Endothelial cell (in vitro differentiated cells): Measurements from ENCODE around the gene HNRNPF. TPM values are rescaled to one million over a fixed set of nuclear protein-coding genes. Genes with fewer than 3 reads are reported as not detected.

Source experiments
- DNase-seq: peaks from one replicate; pipeline ENCODE4 v3.0.0; 2021; ENCODE audit warnings: low spot score
- H3K27ac Mint-ChIP-seq: one replicate; pipeline ENCODE4 v1.8.0; 2021; ENCODE audit warnings: mixed read lengths, inconsistent platforms; ENCODE audit not compliant: unreplicated experiment
- H3K27me3 Mint-ChIP-seq: one replicate; pipeline ENCODE4 v1.8.0; 2021; ENCODE audit warnings: mild to moderate bottlenecking, moderate library complexity, mixed read lengths, inconsistent platforms; ENCODE audit not compliant: unreplicated experiment
- H3K36me3 Mint-ChIP-seq: one replicate; pipeline ENCODE4 v1.8.0; 2021; ENCODE audit warnings: mild to moderate bottlenecking, low read depth, mixed read lengths, inconsistent platforms; ENCODE audit not compliant: unreplicated experiment
- H3K4me1 Mint-ChIP-seq: one replicate; pipeline ENCODE4 v1.8.0; 2021; ENCODE audit warnings: mild to moderate bottlenecking, mixed read lengths, inconsistent platforms; ENCODE audit not compliant: unreplicated experiment
- H3K4me3 Mint-ChIP-seq: one replicate; pipeline ENCODE4 v1.8.0; 2021; ENCODE audit warnings: mild to moderate bottlenecking, mixed read lengths, inconsistent platforms; ENCODE audit not compliant: unreplicated experiment
- H3K9me3 Mint-ChIP-seq: one replicate; pipeline ENCODE4 v1.8.0; 2021; ENCODE audit warnings: mixed read lengths, inconsistent platforms; ENCODE audit not compliant: unreplicated experiment
- CTCF ChIP-seq: fragments of 200-600 bp; sonication (generic); IDR thresholded peaks from one replicate; pipeline ENCODE4 v1.5.0; 2021; ENCODE audit warnings: antibody characterized with exemption; ENCODE audit not compliant: unreplicated experiment
- total RNA-seq: library from RNA; stranded (reverse); fragmentation: NEBNext Ultra II Directional; extraction: Animal tissue kit (Norgen Biotek cat#: 25700); gene quantifications from one replicate; pipeline ENCODE4 v1.2.1, GENCODE V29; 2021; ENCODE audit not compliant: unreplicated experiment

The HNRNPF gene
- total RNA-seq, 1 donor from 2014 or later: 194 TPM

GRCh38 chr10:43401627-43402026 lies 7.4 kb downstream of the HNRNPF start:
- Mint-ChIP-seq H3K9me3 (no peaks in the 10 kb centered on the region), H3K36me3 (no peaks in the 10 kb centered on the region), H3K27ac (peak overlapping the region; percentile 70), H3K4me1 (peaks cover 46% of the 10 kb centered on the region), H3K4me3 (no peak overlapping the region), H3K27me3 (peaks cover 4% of the 10 kb centered on the region)
- DNase-seq: peak; percentile 13
- no peak for TF ChIP-seq CTCF

- peak overlapping the region; percentile 10 for H3K4me3 Mint-ChIP-seq
- H3K27me3 Mint-ChIP-seq: peaks cover 10% of the 10 kb centered on the region
- no peak for DNase-seq
- TF ChIP-seq CTCF: no peak
- no peaks in the 10 kb centered on the region for H3K9me3 Mint-ChIP-seq
- peak overlapping the region; percentile 64 for H3K27ac Mint-ChIP-seq
- no peaks in the 10 kb centered on the region for H3K36me3 Mint-ChIP-seq
- peaks cover 48% of the 10 kb centered on the region for H3K4me1 Mint-ChIP-seq
Observed at GRCh38 chr10:43399320-43400310, 9.4 kb downstream of the HNRNPF start.

DNA sequence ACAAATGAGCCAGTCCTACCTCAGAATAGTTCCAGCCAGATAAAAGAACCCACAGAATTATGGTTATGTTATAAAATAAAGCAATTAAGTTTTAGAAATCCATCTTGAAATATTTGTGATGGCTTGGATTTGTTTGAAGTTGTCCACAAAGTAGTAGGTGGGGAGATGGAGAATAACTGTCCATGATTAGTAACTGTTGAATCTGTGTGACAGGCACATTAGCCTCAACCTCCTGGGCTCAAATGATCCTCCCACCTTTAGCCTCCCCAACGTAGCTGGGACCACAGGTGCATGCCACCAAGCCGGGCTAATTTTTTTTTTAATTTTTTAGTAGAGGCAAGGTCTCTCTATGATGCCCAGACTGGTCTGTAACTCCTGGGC lies 10.1 kb downstream of the HNRNPF start:
- Mint-ChIP-seq H3K4me1 (peaks cover 44% of the 10 kb centered on the region), H3K27ac (no peak overlapping the region), H3K9me3 (no peaks in the 10 kb centered on the region), H3K36me3 (peaks cover 1% of the 10 kb centered on the region), H3K4me3 (no peak overlapping the region), H3K27me3 (peaks cover 10% of the 10 kb centered on the region)
- no peak for TF ChIP-seq CTCF
- DNase-seq: no peak

DNA sequence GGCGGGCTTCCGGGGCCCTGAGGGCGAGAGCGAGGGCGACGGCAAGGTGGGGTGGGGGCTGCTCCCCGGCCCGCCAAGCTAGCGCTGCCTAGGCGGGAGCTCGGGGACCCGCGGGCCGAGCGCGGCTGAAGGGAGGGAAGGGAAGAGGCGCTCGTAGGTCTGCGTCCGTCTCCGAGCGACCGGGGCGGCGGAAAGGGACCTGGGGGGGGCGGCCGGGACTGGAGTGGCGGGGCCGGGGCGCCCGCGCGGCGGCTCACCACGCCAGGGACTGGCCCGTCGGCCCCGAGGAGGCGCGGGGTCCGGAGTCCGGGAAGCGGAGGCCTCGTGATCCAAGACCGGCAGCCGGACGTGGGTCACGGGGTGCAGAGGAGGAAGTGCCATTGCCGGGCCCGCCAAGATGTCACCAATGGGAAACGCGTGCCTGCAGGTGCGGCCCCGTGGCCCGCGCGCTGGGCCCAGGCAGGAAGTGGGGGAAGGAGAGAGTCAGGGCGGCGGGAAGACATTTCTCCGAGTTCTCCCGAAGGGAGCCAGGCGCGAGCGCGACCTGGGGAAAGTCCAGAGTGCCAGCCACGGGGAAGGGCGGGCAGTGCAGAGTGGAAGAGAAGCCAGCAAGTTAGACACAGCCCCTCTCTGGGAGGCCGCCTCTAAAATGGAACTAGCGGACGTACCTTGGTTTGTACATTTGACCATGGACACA lies 11.9 kb downstream of the HNRNPF start:
- H3K36me3 Mint-ChIP-seq: peaks cover 15% of the 10 kb centered on the region
- H3K4me1 Mint-ChIP-seq: peaks cover 37% of the 10 kb centered on the region
- peak overlapping the region; percentile 97 for H3K27ac Mint-ChIP-seq
- peaks cover 12% of the 10 kb centered on the region for H3K27me3 Mint-ChIP-seq
- H3K4me3 Mint-ChIP-seq: peak overlapping the region; percentile 94
- no peak for TF ChIP-seq CTCF
- peak; percentile 86 for DNase-seq
- no peaks in the 10 kb centered on the region for H3K9me3 Mint-ChIP-seq
